ENCODE measurements around the gene RIC8B. TPM values are rescaled to one million over a fixed set of nuclear protein-coding genes. Genes with fewer than 3 reads are reported as not detected.

The RIC8B gene
- total RNA-seq, 1 experiment from 2014 or later = 29.0 TPM

GRCh38 chr12:106790020-106790419, 15.5 kb downstream of the RIC8B start:
- Histone ChIP-seq H4K5ac (ENCODE audit: insufficient read length, low read depth, low read length) (no peak overlapping the region), H3K23ac (ENCODE audit: insufficient read length, low read depth, low read length) (no peak overlapping the region), H3K14ac (ENCODE audit: insufficient read depth, low read length) (no peak overlapping the region), H3K79me2 (ENCODE audit: insufficient read depth, low read length) (no peaks in the 10 kb centered on the region), H3K18ac (ENCODE audit: insufficient read length, low read depth, low read length) (no peak overlapping the region), H4K8ac (replicated peaks; ENCODE audit: insufficient read length, low read depth, low read length) (no peak overlapping the region), H3K56ac (ENCODE audit: insufficient read length, low read depth, low read length) (no peak overlapping the region), H2BK5ac (ENCODE audit: insufficient read length, low read length) (no peak overlapping the region), H2AK5ac (ENCODE audit: insufficient read length, low read length) (no peak overlapping the region), H2AFZ (ENCODE audit: low read length) (no peak overlapping the region), H4K20me1 (ENCODE audit: control insufficient read depth, insufficient read depth, insufficient read length) (no peaks in the 10 kb centered on the region), H3K27me3 (ENCODE audit: insufficient read depth, low read length) (no peaks in the 10 kb centered on the region), H3K4me2 (ENCODE audit: insufficient read depth, insufficient read length, low read length) (no peak overlapping the region), H3K4ac (ENCODE audit: low read depth, low read length) (no peak overlapping the region), H3K27ac (ENCODE audit: insufficient read length, low read depth, low read length) (no peak overlapping the region), H3T11ph (ENCODE audit: low read length) (no peak overlapping the region), H3K9me3 (ENCODE audit: control insufficient read depth, low read depth, low read length) (no peaks in the 10 kb centered on the region), H3K23me2 (ENCODE audit: insufficient read length, low read depth, low read length, poor library complexity, severe bottlenecking) (no peaks in the 10 kb centered on the region), H3K79me1 (ENCODE audit: insufficient read depth, low read depth, low read length, poor library complexity, severe bottlenecking) (peaks cover 2% of the 10 kb centered on the region), H3K4me1 (ENCODE audit: insufficient read depth, low read length) (no peaks in the 10 kb centered on the region), H2BK20ac (ENCODE audit: low read depth, low read length, poor library complexity, severe bottlenecking) (no peak overlapping the region), H3K9ac (ENCODE audit: extremely low read depth, insufficient read length, low read length) (no peak overlapping the region), H2BK120ac (ENCODE audit: low read depth, low read length, poor library complexity, severe bottlenecking) (no peak overlapping the region), H2BK12ac (ENCODE audit: insufficient read length, low read depth, low read length) (no peak overlapping the region), H2BK15ac (ENCODE audit: low read depth, low read length) (no peak overlapping the region), H4K91ac (ENCODE audit: insufficient read length, low read depth, low read length) (no peak overlapping the region)
- peaks cover 0 to 7% of the 10 kb centered on the region in 2 experiments; a peak in 3 of 4 replicates for H3K4me1 Mint-ChIP-seq
- H3K4me3 Mint-ChIP-seq = no peak overlapping the region
- no peaks in the 10 kb centered on the region for H3K27me3 Mint-ChIP-seq (ENCODE audit: low read depth)
- TF ChIP-seq, protein P1, sequence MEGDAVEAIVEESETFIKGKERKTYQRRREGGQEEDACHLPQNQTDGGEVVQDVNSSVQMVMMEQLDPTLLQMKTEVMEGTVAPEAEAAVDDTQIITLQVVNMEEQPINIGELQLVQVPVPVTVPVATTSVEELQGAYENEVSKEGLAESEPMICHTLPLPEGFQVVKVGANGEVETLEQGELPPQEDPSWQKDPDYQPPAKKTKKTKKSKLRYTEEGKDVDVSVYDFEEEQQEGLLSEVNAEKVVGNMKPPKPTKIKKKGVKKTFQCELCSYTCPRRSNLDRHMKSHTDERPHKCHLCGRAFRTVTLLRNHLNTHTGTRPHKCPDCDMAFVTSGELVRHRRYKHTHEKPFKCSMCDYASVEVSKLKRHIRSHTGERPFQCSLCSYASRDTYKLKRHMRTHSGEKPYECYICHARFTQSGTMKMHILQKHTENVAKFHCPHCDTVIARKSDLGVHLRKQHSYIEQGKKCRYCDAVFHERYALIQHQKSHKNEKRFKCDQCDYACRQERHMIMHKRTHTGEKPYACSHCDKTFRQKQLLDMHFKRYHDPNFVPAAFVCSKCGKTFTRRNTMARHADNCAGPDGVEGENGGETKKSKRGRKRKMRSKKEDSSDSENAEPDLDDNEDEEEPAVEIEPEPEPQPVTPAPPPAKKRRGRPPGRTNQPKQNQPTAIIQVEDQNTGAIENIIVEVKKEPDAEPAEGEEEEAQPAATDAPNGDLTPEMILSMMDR (conservative IDR thresholded peaks at IDR 0.05) = no peak; the same call in 2 of the 3 replicates
- H3K36me3 Mint-ChIP-seq (ENCODE audit: insufficient read depth in 1 of 3, low read depth in 3 of 3) = peaks cover 40 to 59% (median 57%) of the 10 kb centered on the region in 3 experiments
- no peak overlapping the region for H3K27ac Mint-ChIP-seq
- no CpG with 5 or more reads among the region's 2 CpGs for WGBS (ENCODE audit: extremely low coverage, insufficient read length, low lambda C conversion rate)
- DNase-seq = no peak
- H3K9me3 Mint-ChIP-seq = peaks cover 3 to 4% of the 10 kb centered on the region in 2 experiments; a peak in 2 of 5 replicates

Measured in H9 (cell line).